Panc1 (cell line): ENCODE results near the gene ZDHHC4. TPM values are rescaled to one million over a fixed set of nuclear protein-coding genes. Genes with fewer than 3 reads are reported as not detected.

Source experiments
- ATAC-seq: fragments of 200-7000 bp; cut with Tn5 transposase; 2 replicates; pipeline ENCODE4 v1.9.1; 2020; ENCODE audit warnings: mild to moderate bottlenecking, moderate library complexity
- BruUV-seq: library from RNA; stranded (reverse); fragments of 400-500 nt; replicated peaks from 2 replicates; lab custom pipeline; 2021; lab: Mats Ljungman, UMichigan
- CTCF ChIA-PET: fragments of 300-600 bp; sonication (Branson Sonifier 250); formaldehyde crosslinking; loops from one replicate; lab custom pipeline; 2022; ENCODE audit warnings: antibody characterized with exemption; lab: Charles Lee
- POLR2A ChIA-PET: fragments of 300-600 bp; sonication (Branson Sonifier 250); formaldehyde crosslinking; loops from one replicate; lab custom pipeline; 2022; ENCODE audit warnings: antibody characterized with exemption; lab: Charles Lee
- DNase-seq: peaks from one replicate; pipeline ENCODE4 v3.0.0-alpha.2; 2010; ENCODE audit warnings: low read depth, low spot score
- H3K27ac ChIP-seq: 2 replicates; pipeline ENCODE4 v1.5.1; 2011; ENCODE audit warnings: mild to moderate bottlenecking, low read length, inconsistent platforms
- H3K27me3 ChIP-seq: fragments of 200-500 bp; sonication (Bioruptor generic); 2 replicates; pipeline ENCODE4 v1.6.0; 2014; ENCODE audit warnings: low read length, inconsistent platforms; ENCODE audit not compliant: control insufficient read depth, insufficient read depth
- H3K36me3 ChIP-seq: fragments of 200-500 bp; sonication (Bioruptor generic); 2 replicates; pipeline ENCODE4 v1.5.1; 2014; ENCODE audit warnings: inconsistent platforms, mild to moderate bottlenecking, low read length, moderate library complexity; ENCODE audit not compliant: control insufficient read depth, insufficient read depth
- H3K4me1 ChIP-seq: 2 replicates; pipeline ENCODE4 v1.5.1; 2011; ENCODE audit warnings: inconsistent platforms, mild to moderate bottlenecking, low read length, moderate library complexity; ENCODE audit not compliant: control insufficient read depth, insufficient read depth
- H3K4me3 ChIP-seq, 2 experiments: 2 replicates each; pipeline ENCODE4 v1.5.1; 2011 to 2012; ENCODE audit warnings: low read depth in 2 of 2, low read length in 2 of 2, mild to moderate bottlenecking in 2 of 2, inconsistent platforms in 1 of 2, moderate library complexity in 1 of 2
- H3K9me3 ChIP-seq: fragments of 200-500 bp; sonication (Bioruptor generic); 2 replicates; pipeline ENCODE4 v1.5.1; 2014; ENCODE audit warnings: low read depth, mild to moderate bottlenecking, inconsistent platforms, low read length, moderate library complexity; ENCODE audit not compliant: control insufficient read depth, insufficient read depth
- CTCF ChIP-seq: fragments of 450-650 bp; IDR thresholded peaks from 2 replicates; pipeline ENCODE4 v1.5.1; 2017; ENCODE audit warnings: mild to moderate bottlenecking
- POLR2AphosphoS5 ChIP-seq: IDR thresholded peaks from 2 replicates; pipeline ENCODE4 v1.6.1; 2012; ENCODE audit warnings: mild to moderate bottlenecking, low read depth, low read length, moderate library complexity
- REST ChIP-seq, 2 experiments: IDR thresholded peaks; 2 replicates each; pipeline ENCODE4 v1.6.1; 2011 to 2012; ENCODE audit warnings: low read depth in 2 of 2, control low read depth in 1 of 2, low read length in 1 of 2, mild to moderate bottlenecking in 1 of 2, moderate library complexity in 1 of 2; ENCODE audit not compliant: insufficient read depth in 1 of 2
- SIN3A ChIP-seq: IDR thresholded peaks from 2 replicates; pipeline ENCODE4 v1.6.1; 2012; ENCODE audit warnings: low read depth, mild to moderate bottlenecking, low read length, moderate library complexity, borderline replicate concordance; ENCODE audit not compliant: insufficient read depth
- TCF7L2 ChIP-seq: IDR thresholded peaks from 2 replicates; pipeline ENCODE4 v1.6.1; 2011; ENCODE audit warnings: mild to moderate bottlenecking, low read depth, low read length, inconsistent platforms
- in situ Hi-C: cut with HindIII; loops from 2 replicates; pipeline ENCODE4 v1.10.0; 2016; ENCODE audit warnings: low sequenced_read_pairs, low pct_unique_long_range_greater_than_20kb
- intact Hi-C: fragments of 100-400 bp; cut with micrococcal nuclease; formaldehyde crosslinking; loops from one replicate; pipeline ENCODE4 v1.10.0; 2022; ENCODE audit not compliant: unreplicated experiment
- total RNA-seq: library from RNA; stranded (reverse); gene quantifications from one replicate; pipeline ENCODE4 v1.2.1, GENCODE V29; 2021; ENCODE audit not compliant: unreplicated experiment

ZDHHC4 gene
- total RNA-seq, 1 experiment from 2014 or later, result 113 TPM

- DNase-seq (no peak), ATAC-seq (no peak)
- Histone ChIP-seq H3K4me3 (no peak overlapping the region), H3K9me3 (no peaks in the 10 kb centered on the region), H3K27ac (no peak overlapping the region), H3K27me3 (no peaks in the 10 kb centered on the region), H3K4me1 (no peaks in the 10 kb centered on the region), H3K36me3 (no peaks in the 10 kb centered on the region; the same call in 1 of the 2 replicates)
- POLR2A ChIA-PET, result no interaction called here
- CTCF ChIA-PET, result no interaction called here
- no TSS peak for BruUV-seq
- in situ Hi-C loops, result no loop called here
- intact Hi-C loops, result no loop called here
- TF ChIP-seq CTCF (no peak), SIN3A (no peak), REST (IDR thresholded peaks at IDR 0.05; ENCODE audit: insufficient read depth in 1 of 2, low read depth in 2 of 2, low read length in 1 of 2) (no peak), TCF7L2 (no peak), POLR2AphosphoS5 (no peak)
Observed at GRCh38 chr7:6600093-6600492, 22.8 kb downstream of the ZDHHC4 start.

- Histone ChIP-seq H3K4me1 (no peaks in the 10 kb centered on the region), H3K27me3 (no peaks in the 10 kb centered on the region), H3K36me3 (no peaks in the 10 kb centered on the region), H3K27ac (no peak overlapping the region), H3K4me3 (no peak overlapping the region), H3K9me3 (no peaks in the 10 kb centered on the region)
- intact Hi-C loops (no loop called here), in situ Hi-C loops (no loop called here)
- BruUV-seq, result no TSS peak
- CTCF ChIA-PET, result interaction anchor here (0.6 kb wide), 1 partner anchor 342 kb away, joined by 3 read pairs; no protein-coding TSS in a partner anchor
- TF ChIP-seq SIN3A (no peak), POLR2AphosphoS5 (no peak), REST (IDR thresholded peaks at IDR 0.05; ENCODE audit: insufficient read depth in 1 of 2, low read depth in 2 of 2, low read length in 1 of 2) (no peak), TCF7L2 (no peak), CTCF (no peak)
- DNase-seq (no peak), ATAC-seq (no peak)
- POLR2A ChIA-PET, result no interaction called here
Observed at GRCh38 chr7:6604458-6604857, 27.2 kb downstream of the ZDHHC4 start.
